ENCODE measurements around the gene ZNF436. TPM values are rescaled to one million over a fixed set of nuclear protein-coding genes. Genes with fewer than 3 reads are reported as not detected.
"Not testable (repeated sequence)": the region's sequence is repeated elsewhere in the genome, so short reads cannot be mapped to it uniquely, and the experiment has no call there.

The ZNF436 gene
- total RNA-seq, 1 donor from 2014 or later, result 5.6 TPM

DNA sequence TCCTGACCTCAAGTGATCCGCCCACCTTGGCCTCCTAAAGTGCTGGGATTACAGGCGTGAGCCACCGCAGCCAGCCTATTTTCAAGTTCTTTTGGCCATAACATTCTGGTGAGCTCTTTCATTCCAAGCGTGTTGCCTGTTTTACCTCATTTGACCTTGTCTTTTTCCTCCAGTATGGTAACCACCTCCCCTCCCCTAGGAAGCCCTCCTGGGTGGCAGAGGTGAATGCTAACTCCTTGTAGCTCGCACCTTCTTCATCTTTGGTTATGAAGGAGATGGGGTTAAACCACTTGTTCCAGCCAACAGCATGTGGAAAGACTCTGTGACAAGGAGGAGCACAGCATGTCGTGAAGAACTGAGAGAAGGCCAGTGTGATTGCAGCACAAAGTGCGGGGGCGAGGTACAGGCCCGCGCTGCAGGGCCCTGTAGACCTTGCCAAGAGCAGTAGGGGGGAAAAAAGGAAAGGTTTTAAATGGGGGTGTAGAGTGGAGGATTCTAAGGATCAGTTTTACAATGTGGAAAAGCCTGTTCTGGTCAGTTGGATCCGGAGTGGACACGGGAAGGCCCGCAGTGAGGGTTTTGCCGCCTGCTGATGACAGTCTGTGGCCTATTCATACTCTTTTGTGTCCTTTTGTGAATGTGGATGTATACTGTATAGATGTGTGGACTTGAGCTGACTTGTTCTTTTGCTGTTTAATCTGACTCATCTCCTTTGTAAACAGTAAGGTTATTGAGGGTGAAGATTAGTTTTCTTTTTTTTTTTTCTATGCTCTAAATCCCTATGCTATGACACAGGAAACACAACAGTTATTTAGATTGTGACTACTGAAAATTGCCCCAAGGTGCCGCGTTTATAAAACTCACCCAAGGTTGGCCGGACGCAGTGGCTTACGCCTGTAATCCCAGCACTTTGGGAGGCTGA, 7.5 kb upstream of the ZNF436 start:
- Mint-ChIP-seq H3K27ac (no peak overlapping the region), H3K36me3 (ENCODE audit: low read depth) (no peaks in the 10 kb centered on the region), H3K4me1 (peaks cover 8% of the 10 kb centered on the region), H3K27me3 (no peaks in the 10 kb centered on the region), H3K9me3 (no peaks in the 10 kb centered on the region), H3K4me3 (no peak overlapping the region)
- ChIA-PET CTCF (no interaction called here), POLR2A (no interaction called here)
- no peak for DNase-seq
- intact Hi-C loops (cut with micrococcal nuclease), result no loop called here
- no peak for ATAC-seq (ENCODE audit: low read depth)
- TF ChIP-seq CTCF (IDR thresholded peaks at IDR 0.05), result no peak

DNA sequence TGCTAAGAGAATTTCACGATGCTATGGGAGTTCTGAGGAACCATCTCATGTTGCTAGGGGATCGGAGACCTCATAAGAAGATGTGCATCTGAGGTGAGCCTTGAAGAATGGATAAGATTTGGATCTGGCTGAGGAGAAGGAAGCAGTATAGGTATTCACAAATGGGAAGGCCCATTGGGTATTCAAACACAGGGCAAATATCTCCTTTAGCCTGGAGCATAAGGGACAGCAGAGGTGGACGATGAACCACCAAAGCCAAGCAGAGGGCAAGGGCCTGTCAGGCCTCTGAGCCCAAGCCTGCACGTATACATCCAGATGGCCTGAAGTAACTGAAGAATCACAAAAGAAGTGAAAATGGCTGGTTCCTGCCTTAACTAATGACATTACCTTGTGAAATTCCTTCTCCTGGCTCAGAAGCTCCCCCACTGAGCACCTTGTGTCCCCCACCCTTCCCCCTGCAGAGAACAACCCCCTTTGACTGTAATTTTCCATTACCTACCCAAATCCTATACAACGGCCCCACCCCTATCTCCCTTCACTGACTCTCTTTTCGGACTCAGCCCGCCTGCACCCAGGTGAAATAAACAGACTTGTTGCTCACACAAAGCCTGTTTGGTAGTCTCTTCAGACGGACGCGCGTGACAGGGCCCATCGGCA, 4.6 kb upstream of the ZNF436 start:
- H3K27ac Mint-ChIP-seq; H3K27me3 Mint-ChIP-seq; H3K9me3 Mint-ChIP-seq; DNase-seq; ATAC-seq (ENCODE audit: low read depth); CTCF ChIA-PET; intact Hi-C loops (cut with micrococcal nuclease); H3K4me3 Mint-ChIP-seq; H3K36me3 Mint-ChIP-seq (ENCODE audit: low read depth): not testable (repeated sequence)
- H3K4me1 Mint-ChIP-seq, result peaks cover 15% of the 10 kb centered on the region
- POLR2A ChIA-PET, result interaction anchor here (0.9 kb wide), 1 partner anchor 30 kb away, joined by 6 read pairs; the partner anchor contains the start of gene HNRNPR

DNA sequence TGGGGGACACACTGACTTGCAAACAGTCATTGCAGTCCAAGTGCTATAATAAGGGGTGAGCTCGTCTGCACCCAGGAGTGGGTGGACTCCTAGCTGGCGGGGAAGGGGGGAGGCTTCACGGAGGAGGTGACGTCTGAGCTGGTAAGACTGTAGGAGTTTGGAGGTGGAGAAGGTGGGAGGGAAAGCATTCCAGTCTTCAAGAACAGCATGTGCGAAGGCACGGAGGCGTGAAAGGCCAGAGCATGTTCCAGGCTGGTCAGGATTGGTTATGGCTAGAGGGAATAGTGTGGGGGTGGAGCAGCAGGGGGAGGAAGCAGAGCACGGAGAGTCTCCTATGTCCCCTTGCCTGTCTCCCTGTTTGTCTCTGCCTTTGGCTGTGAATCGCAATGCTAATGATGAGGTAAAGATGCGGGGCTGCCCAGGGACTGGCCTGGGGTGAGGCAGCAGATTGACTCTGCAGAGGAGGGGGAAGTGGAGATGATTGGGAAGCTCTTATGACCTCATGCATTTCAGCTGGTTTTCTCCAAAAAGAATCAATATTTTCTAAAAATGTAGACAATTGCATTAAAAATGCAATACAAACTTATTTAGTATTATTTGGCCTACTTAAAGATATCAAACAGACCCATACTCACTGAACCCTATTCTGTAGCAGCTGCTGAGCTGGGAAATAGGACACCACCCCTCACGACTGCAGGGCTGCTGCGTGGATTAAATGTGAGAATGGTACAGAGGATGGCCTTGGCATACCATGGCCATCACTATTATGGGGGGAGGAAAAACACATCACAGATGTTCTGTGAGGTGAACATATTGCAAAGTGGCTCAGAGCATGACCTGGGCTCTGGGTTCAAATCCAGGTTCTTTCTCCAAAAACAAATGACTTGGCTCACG, 2.6 kb upstream of the ZNF436 start:
- intact Hi-C loops (cut with micrococcal nuclease), result no loop called here
- Mint-ChIP-seq H3K36me3 (ENCODE audit: low read depth) (peaks cover 8% of the 10 kb centered on the region), H3K27ac (no peak overlapping the region), H3K9me3 (no peaks in the 10 kb centered on the region), H3K4me1 (peaks cover 18% of the 10 kb centered on the region), H3K27me3 (no peaks in the 10 kb centered on the region), H3K4me3 (no peak overlapping the region)
- CTCF ChIA-PET, result no interaction called here
- ATAC-seq (ENCODE audit: low read depth) (no peak), DNase-seq (no peak)
- no peak for TF ChIP-seq CTCF (IDR thresholded peaks at IDR 0.05)
- POLR2A ChIA-PET, result interaction anchor here (0.5 kb wide), 1 partner anchor 28 kb away, joined by 4 read pairs; the partner anchor contains the start of gene HNRNPR

DNA sequence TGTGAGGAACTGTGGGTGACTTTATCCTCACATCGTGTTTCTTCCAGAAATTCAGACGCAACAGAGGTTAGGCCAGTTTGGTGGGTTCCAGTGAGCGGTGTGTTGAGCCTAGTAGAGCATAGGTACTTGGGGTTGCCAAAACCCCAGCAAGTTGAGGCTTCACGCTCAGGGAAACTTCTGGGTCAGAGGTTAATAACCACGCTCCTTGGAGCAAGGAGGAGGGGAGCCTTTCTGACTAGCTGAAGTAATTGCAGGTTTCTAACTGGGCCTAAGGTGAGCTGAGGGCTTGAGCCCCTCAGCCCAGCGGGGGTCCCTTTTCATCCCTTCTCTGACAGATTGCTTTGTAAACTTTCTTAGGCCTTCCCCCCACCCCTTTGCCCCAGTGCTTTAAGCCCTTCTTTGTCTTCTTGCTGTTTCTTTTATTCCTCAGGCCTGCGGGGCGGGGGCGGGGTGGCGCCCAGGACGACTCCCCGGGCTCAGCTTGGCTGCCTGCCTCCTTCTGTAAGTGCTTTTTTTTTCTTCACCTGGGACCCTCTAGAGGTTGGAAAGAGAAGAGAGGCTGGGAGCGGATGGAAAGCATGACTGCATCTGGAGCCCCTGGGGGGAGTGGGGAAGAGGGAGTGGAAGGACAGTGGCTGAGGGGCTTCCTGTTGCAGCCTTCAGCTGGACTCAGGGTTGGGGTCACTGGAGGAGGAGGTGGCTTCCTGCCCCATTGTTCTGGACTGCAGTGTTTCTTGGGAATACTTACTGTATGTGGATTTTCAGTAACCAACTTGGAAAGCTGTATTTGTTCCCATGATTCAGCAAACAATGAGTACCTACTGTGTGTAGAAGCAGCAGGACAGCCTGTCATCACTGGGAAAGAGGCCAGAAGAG, 1.3 kb upstream of the ZNF436 start:
- Mint-ChIP-seq H3K27me3 (no peaks in the 10 kb centered on the region), H3K27ac (no peak overlapping the region), H3K9me3 (no peaks in the 10 kb centered on the region), H3K4me3 (peak overlapping the region; percentile 15), H3K4me1 (peaks cover 26% of the 10 kb centered on the region), H3K36me3 (ENCODE audit: low read depth) (peaks cover 16% of the 10 kb centered on the region)
- no peak for TF ChIP-seq CTCF (IDR thresholded peaks at IDR 0.05)
- ChIA-PET POLR2A (interaction anchor here (7.4 kb wide), 1 partner anchor 26 kb away, joined by 136 read pairs; the partner anchor contains the start of gene HNRNPR), CTCF (no interaction called here)
- no peak for DNase-seq
- ATAC-seq (ENCODE audit: low read depth), result no peak
- intact Hi-C loops (cut with micrococcal nuclease), result no loop called here

DNA sequence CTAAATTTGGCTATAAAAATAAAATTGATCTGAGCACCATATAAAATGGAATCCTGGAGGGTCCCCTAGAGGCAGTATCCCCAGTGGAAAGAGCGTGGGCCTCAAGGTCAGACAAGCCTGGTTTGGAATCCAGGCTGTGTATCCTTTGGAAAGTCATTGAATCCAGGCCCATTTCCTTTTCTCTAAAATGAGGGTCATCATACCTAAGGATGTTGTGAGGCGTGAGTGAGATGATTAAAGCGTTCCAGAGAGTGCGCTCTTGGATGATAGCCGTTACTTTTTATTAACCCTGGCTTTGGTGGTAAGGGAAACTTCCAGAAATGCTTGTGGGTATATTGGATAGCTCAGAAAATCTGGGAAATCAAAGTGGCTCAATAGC, 683 bp upstream of the ZNF436 start:
- Mint-ChIP-seq H3K9me3 (no peaks in the 10 kb centered on the region), H3K27ac (no peak overlapping the region), H3K27me3 (no peaks in the 10 kb centered on the region), H3K4me1 (peaks cover 26% of the 10 kb centered on the region), H3K36me3 (ENCODE audit: low read depth) (peaks cover 17% of the 10 kb centered on the region), H3K4me3 (no peak overlapping the region)
- intact Hi-C loops (cut with micrococcal nuclease), result no loop called here
- POLR2A ChIA-PET, result interaction anchor here (7.4 kb wide), 1 partner anchor 25 kb away, joined by 136 read pairs; the partner anchor contains the start of gene HNRNPR
- no peak for TF ChIP-seq CTCF (IDR thresholded peaks at IDR 0.05)
- no peak for DNase-seq
- CTCF ChIA-PET, result no interaction called here
- no peak for ATAC-seq (ENCODE audit: low read depth)
